CD4-positive, alpha-beta T cell (primary cell): ENCODE results near the gene PSME4. TPM values are rescaled to one million over a fixed set of nuclear protein-coding genes. Genes with fewer than 3 reads are reported as not detected.

Experiments
- ATAC-seq: fragments of 200-7000 bp; cut with Tn5 transposase; one replicate; pipeline ENCODE4 v1.10.0; 2022; ENCODE audit warnings: mild to moderate bottlenecking; ENCODE audit not compliant: poor library complexity
- CTCF ChIA-PET: fragments of 350-600 bp; sonication (Branson Sonifier 250); formaldehyde crosslinking; loops from one replicate; lab custom pipeline; 2021; ENCODE audit warnings: antibody characterized with exemption, inconsistent platforms; lab: Charles Lee
- POLR2A ChIA-PET: fragments of 350-600 bp; sonication (Branson Sonifier 250); formaldehyde crosslinking; loops from one replicate; lab custom pipeline; 2021; ENCODE audit warnings: antibody characterized with exemption, inconsistent platforms; lab: Charles Lee
- DNase-seq, 14 experiments: peaks; one replicate each; pipeline ENCODE4 v3.0.0-alpha.2; 2013 to 2020; ENCODE audit warnings: mixed read lengths in 2 of 14
- H3K27ac ChIP-seq, 2 donors: one replicate each; pipeline versions ENCODE4 v1.5.1 to v1.7.0; 2013; ENCODE audit warnings: low read length in 2 of 2, low read depth in 1 of 2, mild to moderate bottlenecking in 1 of 2
- H3K27me3 ChIP-seq, 2 experiments: 1 replicate in 1 of 2; 2 replicates in 1 of 2; pipeline versions ENCODE4 v1.6.1 to v1.7.0; 2013; ENCODE audit warnings: low read length in 2 of 2, control low read depth in 1 of 2, mild to moderate bottlenecking in 1 of 2, moderate library complexity in 1 of 2; ENCODE audit not compliant: insufficient read depth in 2 of 2, control insufficient read depth in 1 of 2
- H3K36me3 ChIP-seq: one replicate; pipeline ENCODE4 v1.6.1; 2013; ENCODE audit warnings: low read length, control low read depth; ENCODE audit not compliant: insufficient read depth
- H3K4me1 ChIP-seq: one replicate; pipeline ENCODE4 v1.6.1; 2013; ENCODE audit warnings: low read length, control low read depth; ENCODE audit not compliant: insufficient read depth
- H3K4me3 ChIP-seq: one replicate; pipeline ENCODE4 v1.5.1; 2013; ENCODE audit warnings: mild to moderate bottlenecking, low read length, moderate library complexity
- H3K9me3 ChIP-seq, 2 experiments: 1 replicate in 1 of 2; 2 replicates in 1 of 2; pipeline versions ENCODE4 v1.6.1 to v1.7.0; 2013; ENCODE audit warnings: low read length in 2 of 2, mild to moderate bottlenecking in 2 of 2, control low read depth in 1 of 2, moderate library complexity in 1 of 2; ENCODE audit not compliant: control insufficient read depth in 1 of 2, insufficient read depth in 1 of 2
- H3K27ac Mint-ChIP-seq: one replicate; pipeline ENCODE4 v1.8.0; 2020; ENCODE audit warnings: mixed read lengths
- H3K27me3 Mint-ChIP-seq: one replicate; pipeline ENCODE4 v1.8.0; 2021; ENCODE audit warnings: mixed read lengths
- H3K36me3 Mint-ChIP-seq: one replicate; pipeline ENCODE4 v1.8.0; 2021; ENCODE audit warnings: low read depth, mixed read lengths
- H3K4me1 Mint-ChIP-seq: one replicate; pipeline ENCODE4 v1.8.0; 2021; ENCODE audit warnings: low read depth, mixed read lengths
- H3K4me3 Mint-ChIP-seq: one replicate; pipeline ENCODE4 v1.8.0; 2020; ENCODE audit warnings: mild to moderate bottlenecking, mixed read lengths
- H3K9me3 Mint-ChIP-seq: one replicate; pipeline ENCODE4 v1.8.0; 2020; ENCODE audit warnings: mixed read lengths
- CTCF ChIP-seq: fragments of 200-600 bp; IDR thresholded peaks from one replicate; pipeline ENCODE4 v1.8.0; 2022; ENCODE audit warnings: antibody characterized with exemption, mild to moderate bottlenecking
- intact Hi-C, 2 experiments: fragments of 100-400 bp; cut with DNase I in 1 of 2; cut with micrococcal nuclease in 1 of 2; formaldehyde crosslinking; loops; one replicate each; pipeline versions ENCODE4 v1.15.1 to v1.9.0; 2023 to 2025; cut with DNase I, micrococcal nuclease
- total RNA-seq, 174 experiments: library from RNA in 2 of 174; stranded (reverse) in 2 of 174; gene quantifications; one replicate each; pipeline ENCODE4 v1.2.3 and lab custom pipeline; 2021 to 2026

The PSME4 gene
- total RNA-seq, 2 experiments from 2014 or later: 82.6 to 87.0 TPM

DNA sequence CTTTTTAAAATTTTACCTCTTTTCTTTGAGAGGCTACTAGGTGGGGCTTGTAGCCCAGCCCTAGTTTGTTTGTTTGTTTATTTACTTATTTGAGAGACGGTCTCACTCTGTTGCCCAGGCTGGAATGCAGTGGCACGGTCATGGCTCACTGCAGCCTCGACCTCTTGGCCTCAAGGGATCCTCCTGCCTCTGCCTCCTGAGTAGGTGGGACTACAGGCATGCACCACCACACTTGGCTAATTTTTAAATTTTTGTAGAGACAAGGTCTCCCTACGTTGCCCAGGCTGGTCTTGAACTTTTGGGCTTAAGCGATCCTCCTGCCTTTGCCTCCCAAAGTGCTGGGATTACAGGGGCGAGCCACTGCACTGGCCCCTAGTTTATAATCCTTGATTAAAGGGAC, 149.0 kb downstream of the PSME4 start:
- POLR2A ChIA-PET: no interaction called here
- intact Hi-C loops: no loop called here
- H3K27me3 Mint-ChIP-seq: no peaks in the 10 kb centered on the region
- Histone ChIP-seq H3K4me3 (no peak overlapping the region), H3K4me1 (no peaks in the 10 kb centered on the region), H3K27me3 (no peaks in the 10 kb centered on the region), H3K36me3 (peaks cover 21% of the 10 kb centered on the region), H3K9me3 (no peaks in the 10 kb centered on the region), H3K27ac (no peak overlapping the region)
- no peak for DNase-seq
- H3K27ac Mint-ChIP-seq: no peak overlapping the region
- H3K4me1 Mint-ChIP-seq: no peaks in the 10 kb centered on the region
- no peaks in the 10 kb centered on the region for H3K9me3 Mint-ChIP-seq
- H3K4me3 Mint-ChIP-seq: no peak overlapping the region
- peaks cover 31% of the 10 kb centered on the region for H3K36me3 Mint-ChIP-seq
- TF ChIP-seq CTCF: no peak
- ATAC-seq: no peak
- CTCF ChIA-PET: no interaction called here

DNA sequence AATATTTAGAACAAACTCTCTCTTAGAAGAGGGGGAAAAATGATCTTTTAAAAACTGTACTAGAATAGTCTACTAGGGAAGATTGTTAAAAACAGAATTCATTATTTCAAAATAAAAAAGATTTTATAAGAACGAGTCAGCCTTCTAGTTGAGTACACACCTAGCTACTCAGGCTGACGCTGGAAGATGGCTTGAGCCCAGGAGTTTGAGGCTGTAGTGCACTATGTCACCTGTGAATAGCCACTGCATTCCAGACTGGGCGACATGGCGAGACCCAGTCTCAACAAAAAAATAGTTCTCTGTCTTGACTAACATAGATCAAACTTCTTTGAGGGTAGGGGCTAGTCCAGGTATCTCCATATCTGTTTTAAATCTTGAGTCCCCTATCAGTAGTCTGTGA, 150.1 kb downstream of the PSME4 start:
- H3K4me3 Mint-ChIP-seq: no peak overlapping the region
- intact Hi-C loops: no loop called here
- H3K9me3 ChIP-seq: no peaks in the 10 kb centered on the region
- H3K4me1 Mint-ChIP-seq: no peaks in the 10 kb centered on the region
- no peaks in the 10 kb centered on the region for H3K4me1 ChIP-seq
- peaks cover 42% of the 10 kb centered on the region for H3K36me3 Mint-ChIP-seq
- no peaks in the 10 kb centered on the region for H3K9me3 Mint-ChIP-seq
- CTCF ChIA-PET: no interaction called here
- POLR2A ChIA-PET: no interaction called here
- no peak overlapping the region for H3K4me3 ChIP-seq
- no peak for ATAC-seq
- H3K27me3 Mint-ChIP-seq: no peaks in the 10 kb centered on the region
- no peak for DNase-seq
- H3K27ac Mint-ChIP-seq: no peak overlapping the region
- H3K27me3 ChIP-seq: no peaks in the 10 kb centered on the region
- H3K36me3 ChIP-seq: peaks cover 30% of the 10 kb centered on the region
- no peak overlapping the region for H3K27ac ChIP-seq
- TF ChIP-seq CTCF: no peak

DNA sequence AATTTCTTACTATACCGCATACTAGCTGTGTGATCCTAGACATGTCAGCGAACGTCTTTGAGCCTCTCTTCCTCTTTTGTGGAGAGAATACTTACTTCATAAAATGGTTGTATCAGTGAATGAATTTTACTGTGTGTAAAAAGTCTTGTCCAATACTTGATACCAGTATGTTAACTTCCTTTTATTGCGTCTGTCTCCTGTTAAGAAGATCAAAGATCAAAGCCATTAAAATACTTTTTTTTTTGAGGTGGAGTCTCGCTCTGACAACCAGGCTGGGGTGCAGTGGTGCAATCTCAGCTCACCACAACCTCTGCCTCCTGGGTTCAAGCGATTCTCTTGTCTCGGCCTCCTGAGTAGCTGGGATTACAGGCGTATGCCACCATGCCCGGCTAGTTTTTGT, 150.7 kb downstream of the PSME4 start:
- Histone ChIP-seq H3K36me3 (peaks cover 36% of the 10 kb centered on the region), H3K4me1 (no peaks in the 10 kb centered on the region), H3K4me3 (no peak overlapping the region), H3K9me3 (no peaks in the 10 kb centered on the region), H3K27ac (no peak overlapping the region), H3K27me3 (no peaks in the 10 kb centered on the region)
- Mint-ChIP-seq H3K9me3 (no peaks in the 10 kb centered on the region), H3K27ac (no peak overlapping the region), H3K27me3 (no peaks in the 10 kb centered on the region), H3K36me3 (peaks cover 48% of the 10 kb centered on the region), H3K4me1 (no peaks in the 10 kb centered on the region), H3K4me3 (no peak overlapping the region)
- CTCF ChIA-PET: no interaction called here
- no peak for ATAC-seq
- no peak for TF ChIP-seq CTCF
- intact Hi-C loops: no loop called here
- no peak for DNase-seq
- POLR2A ChIA-PET: no interaction called here
